ENCODE measurements around the gene FIP1L1. TPM values are rescaled to one million over a fixed set of nuclear protein-coding genes. Genes with fewer than 3 reads are reported as not detected.

Gene FIP1L1
- total and polyA plus RNA-seq, 2 of the 13 experiments (the other 11 are each of a cell fraction or from before 2014, with no cell fraction given): 14.9 to 69.4 TPM

DNA sequence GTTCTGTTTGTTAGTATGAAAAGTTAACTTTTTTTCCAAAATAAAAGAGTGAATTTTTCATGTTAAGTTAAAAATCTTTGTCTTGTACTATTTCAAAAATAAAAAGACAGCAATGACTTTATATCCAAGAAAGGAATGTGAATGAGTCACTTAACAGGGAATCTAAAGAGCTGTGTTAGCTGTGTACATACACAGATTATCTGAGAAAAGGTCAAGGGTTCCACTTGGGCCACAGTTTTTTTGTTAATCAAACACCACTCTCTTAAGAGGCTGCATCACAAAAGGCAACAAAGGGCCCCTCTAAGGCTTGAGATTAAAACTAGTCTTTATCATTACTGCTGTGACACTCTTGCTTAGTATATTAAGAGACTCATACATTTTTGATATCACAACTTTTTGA lies 82.1 kb downstream of the FIP1L1 start:
- no peak for FAIRE-seq
- Histone ChIP-seq H3K9me3 (ENCODE audit: low read length) (no peaks in the 10 kb centered on the region), H3K4me1 (ENCODE audit: insufficient read depth, low read length) (peaks cover 23% of the 10 kb centered on the region), H2AFZ (ENCODE audit: low read length) (no peak overlapping the region), H3K4me2 (ENCODE audit: low read depth, low read length) (no peak overlapping the region), H3K9ac (ENCODE audit: insufficient read depth, low read depth, low read length) (no peak overlapping the region), H3K79me2 (ENCODE audit: insufficient read depth, low read length) (no peaks in the 10 kb centered on the region), H3K36me3 (replicated peaks in 1 of 2; ENCODE audit: control insufficient read depth in 1 of 2, insufficient read depth in 2 of 2, low read length in 2 of 2) (peaks cover 10 to 30% of the 10 kb centered on the region in 2 experiments; a peak in 4 of 5 replicates), H3K27me3 (ENCODE audit: control insufficient read depth in 1 of 2, insufficient read depth in 2 of 2, low read length in 2 of 2) (no peaks in the 10 kb centered on the region), H4K20me1 (ENCODE audit: insufficient read depth, low read length) (peaks cover 4% of the 10 kb centered on the region), H3K4me3 (replicated peaks in 1 of 3; ENCODE audit: insufficient read depth in 1 of 3, low read depth in 2 of 3, low read length in 3 of 3) (no peak overlapping the region), H3K27ac (ENCODE audit: extremely low read length, insufficient read depth, low read length) (no peak overlapping the region)
- POLR2A ChIA-PET: no interaction called here
- BruUV-seq (replicated peaks): no TSS peak
- ATAC-seq: peak; percentile 96
- intact Hi-C loops (cut with micrococcal nuclease; ENCODE audit: unreplicated experiment): loop anchor here (1.0 to 2.0 kb wide), 2 partner anchors 263 to 444 kb away; no protein-coding TSS in a partner anchor
- DNase-seq (ENCODE audit: low spot score): peak; percentile 80
- CTCF ChIA-PET (ENCODE audit: low intra/inter-chr PET ratio, low total read pairs): no interaction called here
- in situ Hi-C loops (cut with HindIII; ENCODE audit: extremely low pct_ligation_motif_present, low pct_unique_long_range_greater_than_20kb): no loop called here
- TF ChIP-seq SOX6 (IDR thresholded peaks at IDR 0.05) (no peak), SOX6 (CRISPR knock-in tag; IDR thresholded peaks at IDR 0.05) (peak; percentile 37; the same call in 1 of the 2 replicates), ZNF614 (CRISPR knock-in tag; IDR thresholded peaks at IDR 0.05; ENCODE audit: borderline replicate concordance) (peak; percentile 42; the same call in 1 of the 2 replicates), AHDC1 (CRISPR knock-in tag; IDR thresholded peaks at IDR 0.05; ENCODE audit: borderline replicate concordance) (peak; percentile 53; the same call in 1 of the 2 replicates), NBN (conservative IDR thresholded peaks at IDR 0.05) (no peak), ZNF775 (CRISPR knock-in tag; IDR thresholded peaks at IDR 0.05; ENCODE audit: borderline replicate concordance) (no peak), MTA1 (CRISPR knock-in tag; IDR thresholded peaks at IDR 0.05; ENCODE audit: borderline replicate concordance) (no peak), TP53 (CRISPR knock-in tag; conservative IDR thresholded peaks at IDR 0.05) (no peak), ZKSCAN1 (IDR thresholded peaks at IDR 0.05; ENCODE audit: low read length) (no peak), RBM22 (optimal IDR thresholded peaks at IDR 0.05; ENCODE audit: low read length) (no peak), ZNF891 (CRISPR knock-in tag; IDR thresholded peaks at IDR 0.05) (no peak), NCOA2 (CRISPR knock-in tag; IDR thresholded peaks at IDR 0.05) (peak; percentile 40; the same call in 1 of the 2 replicates), HMG20A (CRISPR knock-in tag; IDR thresholded peaks at IDR 0.05; ENCODE audit: borderline replicate concordance) (peak; percentile 84; the same call in 1 of the 2 replicates), FOSL2 (CRISPR knock-in tag; IDR thresholded peaks at IDR 0.05) (peak; percentile 79), HMG20B (CRISPR knock-in tag; conservative IDR thresholded peaks at IDR 0.05) (peak; percentile 90), ZNF543 (CRISPR knock-in tag; IDR thresholded peaks at IDR 0.05) (no peak), ZNF850 (CRISPR knock-in tag; conservative IDR thresholded peaks at IDR 0.05) (no peak), SAP130 (CRISPR knock-in tag; IDR thresholded peaks at IDR 0.05; ENCODE audit: low read depth) (0 out of 2 replicates have a peak, but pooled peaks have one; percentile 24), THYN1 (CRISPR knock-in tag; IDR thresholded peaks at IDR 0.05; ENCODE audit: borderline replicate concordance, low read depth) (no peak), U2AF1 (optimal IDR thresholded peaks at IDR 0.05; ENCODE audit: low read depth, low read length) (no peak)
- TF ChIP-seq, protein P1, sequence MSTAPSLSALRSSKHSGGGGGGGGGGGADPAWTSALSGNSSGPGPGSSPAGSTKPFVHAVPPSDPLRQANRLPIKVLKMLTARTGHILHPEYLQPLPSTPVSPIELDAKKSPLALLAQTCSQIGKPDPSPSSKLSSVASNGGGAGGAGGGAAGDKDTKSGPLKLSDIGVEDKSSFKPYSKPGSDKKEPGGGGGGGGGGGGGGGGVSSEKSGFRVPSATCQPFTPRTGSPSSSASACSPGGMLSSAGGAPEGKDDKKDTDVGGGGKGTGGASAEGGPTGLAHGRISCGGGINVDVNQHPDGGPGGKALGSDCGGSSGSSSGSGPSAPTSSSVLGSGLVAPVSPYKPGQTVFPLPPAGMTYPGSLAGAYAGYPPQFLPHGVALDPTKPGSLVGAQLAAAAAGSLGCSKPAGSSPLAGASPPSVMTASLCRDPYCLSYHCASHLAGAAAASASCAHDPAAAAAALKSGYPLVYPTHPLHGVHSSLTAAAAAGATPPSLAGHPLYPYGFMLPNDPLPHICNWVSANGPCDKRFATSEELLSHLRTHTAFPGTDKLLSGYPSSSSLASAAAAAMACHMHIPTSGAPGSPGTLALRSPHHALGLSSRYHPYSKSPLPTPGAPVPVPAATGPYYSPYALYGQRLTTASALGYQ (CRISPR knock-in tag; IDR thresholded peaks at IDR 0.05): peak; percentile 91
